ENCODE data around the gene COL8A1. TPM values are rescaled to one million over a fixed set of nuclear protein-coding genes. Genes with fewer than 3 reads are reported as not detected.

The COL8A1 gene
- total RNA-seq, 1 experiment from 2014 or later, result 0.07 TPM

GRCh38 chr3:99768808-99769501 lies 130.6 kb downstream of the COL8A1 start:
- H3K4me2 ChIP-seq (ENCODE audit: low read length), result no peak overlapping the region
- BruUV-seq (replicated peaks), result no TSS peak
- no peak overlapping the region for H2AFZ ChIP-seq (ENCODE audit: low read depth, low read length, poor library complexity, severe bottlenecking)
- no peaks in the 10 kb centered on the region for H3K9me2 ChIP-seq (ENCODE audit: insufficient read depth)
- H3K27me3 ChIP-seq (ENCODE audit: insufficient read depth, low read length), result peaks cover 42% of the 10 kb centered on the region; the same call in 1 of the 2 replicates
- POLR2A ChIA-PET, result no interaction called here
- H3K9me3 ChIP-seq (ENCODE audit: control insufficient read depth in 1 of 2, insufficient read depth in 1 of 2, low read depth in 1 of 2, low read length in 2 of 2), result no peaks in the 10 kb centered on the region
- TF ChIP-seq JUND (IDR thresholded peaks at IDR 0.05), result no peak
- TF ChIP-seq ELF1 (IDR thresholded peaks at IDR 0.05; ENCODE audit: borderline replicate concordance, low read depth), result no peak
- no peak for TF ChIP-seq FOSL1 (IDR thresholded peaks at IDR 0.05; ENCODE audit: low read depth)
- no peak for TF ChIP-seq SP1 (IDR thresholded peaks at IDR 0.05; ENCODE audit: low read depth)
- TF ChIP-seq, protein P1, sequence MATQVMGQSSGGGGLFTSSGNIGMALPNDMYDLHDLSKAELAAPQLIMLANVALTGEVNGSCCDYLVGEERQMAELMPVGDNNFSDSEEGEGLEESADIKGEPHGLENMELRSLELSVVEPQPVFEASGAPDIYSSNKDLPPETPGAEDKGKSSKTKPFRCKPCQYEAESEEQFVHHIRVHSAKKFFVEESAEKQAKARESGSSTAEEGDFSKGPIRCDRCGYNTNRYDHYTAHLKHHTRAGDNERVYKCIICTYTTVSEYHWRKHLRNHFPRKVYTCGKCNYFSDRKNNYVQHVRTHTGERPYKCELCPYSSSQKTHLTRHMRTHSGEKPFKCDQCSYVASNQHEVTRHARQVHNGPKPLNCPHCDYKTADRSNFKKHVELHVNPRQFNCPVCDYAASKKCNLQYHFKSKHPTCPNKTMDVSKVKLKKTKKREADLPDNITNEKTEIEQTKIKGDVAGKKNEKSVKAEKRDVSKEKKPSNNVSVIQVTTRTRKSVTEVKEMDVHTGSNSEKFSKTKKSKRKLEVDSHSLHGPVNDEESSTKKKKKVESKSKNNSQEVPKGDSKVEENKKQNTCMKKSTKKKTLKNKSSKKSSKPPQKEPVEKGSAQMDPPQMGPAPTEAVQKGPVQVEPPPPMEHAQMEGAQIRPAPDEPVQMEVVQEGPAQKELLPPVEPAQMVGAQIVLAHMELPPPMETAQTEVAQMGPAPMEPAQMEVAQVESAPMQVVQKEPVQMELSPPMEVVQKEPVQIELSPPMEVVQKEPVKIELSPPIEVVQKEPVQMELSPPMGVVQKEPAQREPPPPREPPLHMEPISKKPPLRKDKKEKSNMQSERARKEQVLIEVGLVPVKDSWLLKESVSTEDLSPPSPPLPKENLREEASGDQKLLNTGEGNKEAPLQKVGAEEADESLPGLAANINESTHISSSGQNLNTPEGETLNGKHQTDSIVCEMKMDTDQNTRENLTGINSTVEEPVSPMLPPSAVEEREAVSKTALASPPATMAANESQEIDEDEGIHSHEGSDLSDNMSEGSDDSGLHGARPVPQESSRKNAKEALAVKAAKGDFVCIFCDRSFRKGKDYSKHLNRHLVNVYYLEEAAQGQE (IDR thresholded peaks at IDR 0.05; ENCODE audit: low read depth), result no peak
- TF ChIP-seq CEBPB (IDR thresholded peaks at IDR 0.05; ENCODE audit: low read depth), result no peak
- no peak for TF ChIP-seq ZBTB33 (IDR thresholded peaks at IDR 0.05; ENCODE audit: extremely low read depth, insufficient replicate concordance, low read length)
- TF ChIP-seq RAD21 (IDR thresholded peaks at IDR 0.05; ENCODE audit: low read depth), result no peak
- TF ChIP-seq MAX (IDR thresholded peaks at IDR 0.05), result no peak
- no peak for TF ChIP-seq EZH2phosphoT487 (IDR thresholded peaks at IDR 0.05; ENCODE audit: borderline replicate concordance)
- no peaks in the 10 kb centered on the region for H4K20me1 ChIP-seq (ENCODE audit: insufficient read depth)
- no peak overlapping the region for H3K27ac ChIP-seq (ENCODE audit: low read depth, low read length)
- RAD21 ChIA-PET (ENCODE audit: low non-redundant PET in 1 of 2, low total read pairs in 2 of 2, uncharacterized antibody in 2 of 2, unreplicated experiment in 2 of 2), result no interaction called here
- ATAC-seq, result no peak
- H3K36me3 ChIP-seq (ENCODE audit: control insufficient read depth in 1 of 2, insufficient read depth in 2 of 2, low read length in 2 of 2), result no peaks in the 10 kb centered on the region
- H3K9ac ChIP-seq (ENCODE audit: low read length), result no peak overlapping the region
- no peak for DNase-seq (ENCODE audit: low read depth, low spot score)
- no peaks in the 10 kb centered on the region for H3K4me1 ChIP-seq (ENCODE audit: control insufficient read depth in 1 of 2, insufficient read depth in 2 of 2, low read length in 2 of 2)
- CTCF ChIA-PET, result no interaction called here
- no peak overlapping the region for H3K4me3 ChIP-seq (replicated peaks in 1 of 2; ENCODE audit: low read depth in 1 of 2, low read length in 2 of 2)
- no peaks in the 10 kb centered on the region for H3K79me2 ChIP-seq (ENCODE audit: insufficient read depth, low read length)
- intact Hi-C loops (cut with micrococcal nuclease), result no loop called here

All from HCT116 (cell line).